OCI-LY7 (cell line): Measurements from ENCODE around the gene RPS3. TPM values are rescaled to one million over a fixed set of nuclear protein-coding genes. Genes with fewer than 3 reads are reported as not detected.

Source experiments
- BruUV-seq: library from RNA; stranded (reverse); fragments of 400-500 nt; replicated peaks from 2 replicates; lab custom pipeline; 2021; lab: Mats Ljungman, UMichigan
- CTCF ChIA-PET: fragments of 300-600 bp; sonication (Branson Sonifier 250); formaldehyde crosslinking; loops from one replicate; lab custom pipeline; 2022; ENCODE audit warnings: antibody characterized with exemption; ENCODE audit not compliant: unreplicated experiment; lab: Charles Lee
- POLR2A ChIA-PET: fragments of 300-600 bp; sonication (Branson Sonifier 250); formaldehyde crosslinking; loops from one replicate; lab custom pipeline; 2022; ENCODE audit warnings: antibody characterized with exemption; lab: Charles Lee
- DNase-seq: peaks from one replicate; pipeline ENCODE4 v3.0.0-alpha.2; 2015; ENCODE audit warnings: low spot score
- H2AFZ ChIP-seq: fragments of 200-600 bp; sonication (generic), shearing (Covaris generic); 2 replicates; pipeline ENCODE4 v1.6.1; 2014; ENCODE audit warnings: mild to moderate bottlenecking, antibody characterized with exemption, low read length, moderate library complexity
- H3K27ac ChIP-seq: fragments of 200-600 bp; sonication (generic); 2 replicates; pipeline ENCODE4 v1.5.1; 2014; ENCODE audit warnings: mixed run types, low read depth, mild to moderate bottlenecking, moderate library complexity, low read length, inconsistent platforms; ENCODE audit not compliant: poor library complexity, severe bottlenecking
- H3K36me3 ChIP-seq: fragments of 200-600 bp; sonication (generic); 2 replicates; pipeline ENCODE4 v1.6.1; 2014; ENCODE audit warnings: mild to moderate bottlenecking, antibody characterized with exemption, low read length, moderate library complexity, mixed read lengths; ENCODE audit not compliant: insufficient read depth
- H3K4me1 ChIP-seq: fragments of 200-600 bp; sonication (generic); 2 replicates; pipeline ENCODE4 v1.5.1; 2014; ENCODE audit warnings: mild to moderate bottlenecking, low read length; ENCODE audit not compliant: insufficient read depth, poor library complexity, severe bottlenecking
- H3K4me2 ChIP-seq: fragments of 200-600 bp; sonication (generic); 2 replicates; pipeline ENCODE4 v1.6.1; 2014; ENCODE audit warnings: mild to moderate bottlenecking, low read length
- H3K4me3 ChIP-seq: fragments of 200-600 bp; sonication (generic); 2 replicates; pipeline ENCODE4 v1.5.1; 2014; ENCODE audit warnings: mild to moderate bottlenecking, low read depth, low read length; ENCODE audit not compliant: poor library complexity, severe bottlenecking
- H3K79me2 ChIP-seq: fragments of 200-600 bp; sonication (generic); 2 replicates; pipeline ENCODE4 v1.6.1; 2016; ENCODE audit warnings: low read depth, mild to moderate bottlenecking, low read length, moderate library complexity, mixed read lengths; ENCODE audit not compliant: insufficient read depth
- H3K9me2 ChIP-seq: fragments of 200-600 bp; sonication (generic); 2 replicates; pipeline ENCODE4 v1.6.1; 2016; ENCODE audit warnings: mild to moderate bottlenecking, low read length, mixed read lengths; ENCODE audit not compliant: insufficient read depth
- H3K9me3 ChIP-seq: fragments of 200-600 bp; sonication (generic); 2 replicates; pipeline ENCODE4 v1.6.1; 2014; ENCODE audit warnings: mild to moderate bottlenecking, mixed run types, low read length, mixed read lengths
- H4K20me1 ChIP-seq: fragments of 200-600 bp; sonication (generic); 2 replicates; pipeline ENCODE4 v1.6.1; 2014; ENCODE audit warnings: mild to moderate bottlenecking, antibody characterized with exemption, low read length, moderate library complexity, mixed read lengths; ENCODE audit not compliant: insufficient read depth
- EZH2phosphoT487 ChIP-seq: fragments of 200-600 bp; sonication (generic); IDR thresholded peaks from 2 replicates; pipeline ENCODE4 v1.6.1; 2018; ENCODE audit warnings: low read depth, borderline replicate concordance, mild to moderate bottlenecking, mixed run types, antibody characterized with exemption, low read length, moderate library complexity, mixed read lengths
- intact Hi-C: fragments of 100-400 bp; cut with micrococcal nuclease; formaldehyde crosslinking; loops from one replicate; pipeline ENCODE4 v1.10.0; 2022; ENCODE audit not compliant: unreplicated experiment
- total RNA-seq, 2 experiments: library from RNA; depleted of rRNA in 1 of 2; stranded (reverse); fragments of >200 nt in 1 of 2; shearing (Covaris generic) in 1 of 2; gene quantifications; 2 replicates each; pipeline ENCODE4 v1.2.3, GENCODE V29; 2014 to 2022
- TF ChIP-seq, protein P1 (sequence below): fragments of 200-600 bp; sonication (generic); conservative IDR thresholded peaks from 2 replicates; pipeline ENCODE4 v1.5.1; 2014; ENCODE audit warnings: mild to moderate bottlenecking, antibody characterized with exemption, low read length, moderate library complexity, mixed read lengths

Gene RPS3
- total RNA-seq, 2 experiments from 2014 or later = 3,268 to 4,392 TPM

DNA sequence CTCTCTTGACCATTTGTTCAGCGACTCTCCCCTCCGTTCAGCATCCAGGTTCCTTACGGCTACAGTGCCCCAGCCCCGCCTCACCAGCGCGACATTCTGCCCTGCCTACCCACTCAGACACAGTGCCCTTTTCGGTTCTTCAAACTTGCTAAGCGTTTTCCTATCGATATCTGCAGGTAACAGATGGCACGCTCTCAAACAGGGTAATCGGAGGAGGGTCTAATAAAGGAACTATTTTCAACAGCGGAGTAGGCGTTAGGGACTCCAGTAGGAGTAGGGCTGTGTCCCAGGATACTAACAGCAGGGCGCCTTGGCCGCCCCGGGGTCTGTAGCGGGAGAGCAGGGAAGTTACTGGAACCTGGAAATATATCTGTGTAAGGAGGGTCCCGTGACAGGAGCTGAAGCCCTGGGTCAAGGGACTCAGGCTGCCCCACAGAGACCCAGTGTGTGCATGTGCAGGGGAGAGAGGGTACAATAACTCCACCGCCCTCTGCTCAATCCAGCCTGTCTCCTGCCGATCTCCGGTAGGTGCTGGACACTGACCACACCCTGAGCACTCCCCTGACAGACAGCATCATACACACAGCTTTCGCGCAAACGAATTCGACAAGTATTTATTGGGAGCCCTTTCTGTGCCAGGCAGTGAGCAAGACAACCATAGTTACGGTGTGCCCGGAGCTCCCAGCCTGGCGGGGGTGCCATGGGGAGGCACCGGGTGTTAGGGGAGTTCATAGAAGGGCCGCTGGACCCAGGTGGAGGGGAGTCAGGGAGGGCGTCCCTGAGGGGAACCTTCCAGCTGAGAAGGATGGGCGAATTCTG lies 31.6 kb downstream of the RPS3 start:
- intact Hi-C loops = no loop called here
- H2AFZ ChIP-seq = no peak overlapping the region

DNA sequence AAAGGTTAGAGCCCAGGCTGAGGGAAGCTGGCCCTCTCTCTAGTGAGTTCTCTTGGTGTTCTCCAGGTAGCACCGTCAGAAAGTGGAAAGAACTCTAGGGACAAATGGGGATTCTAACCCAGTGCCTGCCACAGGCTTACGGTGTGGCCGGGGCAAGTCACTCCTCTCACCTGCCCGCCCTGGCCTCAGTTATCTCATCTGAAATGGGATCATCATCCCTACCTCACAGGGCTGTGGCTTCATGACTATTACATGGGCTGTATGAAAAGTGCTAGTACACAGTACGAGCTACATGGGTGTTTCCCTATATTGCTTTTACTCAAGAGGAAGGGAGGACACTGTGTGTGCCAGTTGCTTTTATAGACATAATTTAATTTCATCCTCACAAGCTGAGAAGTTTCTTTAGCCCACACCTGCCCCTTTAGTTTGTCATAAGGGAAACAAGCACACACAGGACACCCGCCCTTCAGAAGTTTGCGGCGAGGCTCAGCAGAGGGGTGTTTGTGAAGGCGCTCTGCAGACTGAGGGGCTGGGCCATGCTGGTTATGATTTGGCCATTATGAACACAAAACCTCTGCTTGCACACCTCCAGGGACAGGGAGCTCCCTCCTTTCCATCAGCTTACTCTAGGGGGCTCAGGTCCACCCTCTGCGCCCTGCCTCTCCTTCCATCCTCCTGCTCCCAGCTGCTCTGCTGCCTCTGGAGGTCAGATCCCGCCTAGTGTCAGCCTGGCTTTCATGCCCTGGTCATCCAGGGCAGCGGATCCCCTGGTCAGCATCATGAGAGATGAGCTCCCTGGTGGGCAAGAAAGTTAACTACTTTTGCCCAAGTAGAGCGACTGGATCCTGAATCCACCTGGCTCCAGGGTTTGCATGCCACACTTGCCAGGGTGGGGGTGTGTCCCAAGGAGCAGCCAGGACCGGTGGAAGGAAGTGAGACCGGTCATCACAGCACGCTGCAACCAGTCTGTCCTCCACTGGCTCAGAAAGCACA lies 32.5 kb downstream of the RPS3 start:
- intact Hi-C loops = no loop called here
- H3K9me2 ChIP-seq = no peaks in the 10 kb centered on the region
- no peak overlapping the region for H3K4me3 ChIP-seq
- no peaks in the 10 kb centered on the region for H3K79me2 ChIP-seq
- BruUV-seq = no TSS peak
- CTCF ChIA-PET = interaction anchor here (0.6 kb wide), 1 partner anchor 1196 kb away, joined by 3 read pairs; no protein-coding TSS in a partner anchor
- no peak for DNase-seq
- no peaks in the 10 kb centered on the region for H3K4me1 ChIP-seq
- H3K27ac ChIP-seq = no peak overlapping the region
- H4K20me1 ChIP-seq = no peaks in the 10 kb centered on the region
- H3K36me3 ChIP-seq = no peaks in the 10 kb centered on the region
- TF ChIP-seq, protein P1, sequence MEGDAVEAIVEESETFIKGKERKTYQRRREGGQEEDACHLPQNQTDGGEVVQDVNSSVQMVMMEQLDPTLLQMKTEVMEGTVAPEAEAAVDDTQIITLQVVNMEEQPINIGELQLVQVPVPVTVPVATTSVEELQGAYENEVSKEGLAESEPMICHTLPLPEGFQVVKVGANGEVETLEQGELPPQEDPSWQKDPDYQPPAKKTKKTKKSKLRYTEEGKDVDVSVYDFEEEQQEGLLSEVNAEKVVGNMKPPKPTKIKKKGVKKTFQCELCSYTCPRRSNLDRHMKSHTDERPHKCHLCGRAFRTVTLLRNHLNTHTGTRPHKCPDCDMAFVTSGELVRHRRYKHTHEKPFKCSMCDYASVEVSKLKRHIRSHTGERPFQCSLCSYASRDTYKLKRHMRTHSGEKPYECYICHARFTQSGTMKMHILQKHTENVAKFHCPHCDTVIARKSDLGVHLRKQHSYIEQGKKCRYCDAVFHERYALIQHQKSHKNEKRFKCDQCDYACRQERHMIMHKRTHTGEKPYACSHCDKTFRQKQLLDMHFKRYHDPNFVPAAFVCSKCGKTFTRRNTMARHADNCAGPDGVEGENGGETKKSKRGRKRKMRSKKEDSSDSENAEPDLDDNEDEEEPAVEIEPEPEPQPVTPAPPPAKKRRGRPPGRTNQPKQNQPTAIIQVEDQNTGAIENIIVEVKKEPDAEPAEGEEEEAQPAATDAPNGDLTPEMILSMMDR = no peak
- TF ChIP-seq EZH2phosphoT487 = no peak
- POLR2A ChIA-PET = interaction anchor here (1.1 kb wide), 1 partner anchor 26 kb away, joined by 3 read pairs; no protein-coding TSS in a partner anchor
- no peaks in the 10 kb centered on the region for H3K9me3 ChIP-seq
- H2AFZ ChIP-seq = no peak overlapping the region
- H3K4me2 ChIP-seq = no peak overlapping the region

More for the DNA sequence above, 31.6 kb downstream of the RPS3 start:
- Histone ChIP-seq H3K36me3 (no peaks in the 10 kb centered on the region), H3K9me2 (no peaks in the 10 kb centered on the region), H3K9me3 (no peaks in the 10 kb centered on the region), H4K20me1 (no peaks in the 10 kb centered on the region), H3K4me2 (no peak overlapping the region), H3K4me3 (no peak overlapping the region), H3K27ac (no peak overlapping the region), H3K4me1 (no peaks in the 10 kb centered on the region), H3K79me2 (no peaks in the 10 kb centered on the region)
- ChIA-PET CTCF (no interaction called here), POLR2A (interaction anchor here (1.1 kb wide), 1 partner anchor 25 kb away, joined by 3 read pairs; no protein-coding TSS in a partner anchor)
- BruUV-seq = no TSS peak
- TF ChIP-seq EZH2phosphoT487 = no peak
- TF ChIP-seq, protein P1 = no peak
- DNase-seq = no peak
